AG09319 (cell line): ENCODE results near the gene ABCC4.
"Not testable (repeated sequence)": the region's sequence is repeated elsewhere in the genome, so short reads cannot be mapped to it uniquely, and the experiment has no call there.

Source experiments
- DNase-seq: peaks from one replicate; pipeline ENCODE4 v3.0.0-alpha.2; 2010; ENCODE audit warnings: low read depth; ENCODE audit errors: extremely low read depth
- CTCF ChIP-seq: IDR thresholded peaks from 2 replicates; pipeline ENCODE4 v1.5.1; 2011; ENCODE audit warnings: low read depth, mild to moderate bottlenecking, inconsistent platforms, low read length, moderate library complexity

Gene ABCC4

GRCh38 chr13:95193509-95194230, 107.6 kb downstream of the ABCC4 start:
- TF ChIP-seq CTCF: no peak
- DNase-seq: no peak

- TF ChIP-seq CTCF: no peak
- DNase-seq: no peak
Measured at GRCh38 chr13:95192998-95193397, 108.3 kb downstream of the ABCC4 start.

- not testable (repeated sequence) for DNase-seq
Measured at GRCh38 chr13:95192564-95192945, 108.7 kb downstream of the ABCC4 start.

GRCh38 chr13:95191821-95192563, 109.3 kb downstream of the ABCC4 start:
- DNase-seq: peak; percentile 41
- TF ChIP-seq CTCF: peak; percentile 99

DNA sequence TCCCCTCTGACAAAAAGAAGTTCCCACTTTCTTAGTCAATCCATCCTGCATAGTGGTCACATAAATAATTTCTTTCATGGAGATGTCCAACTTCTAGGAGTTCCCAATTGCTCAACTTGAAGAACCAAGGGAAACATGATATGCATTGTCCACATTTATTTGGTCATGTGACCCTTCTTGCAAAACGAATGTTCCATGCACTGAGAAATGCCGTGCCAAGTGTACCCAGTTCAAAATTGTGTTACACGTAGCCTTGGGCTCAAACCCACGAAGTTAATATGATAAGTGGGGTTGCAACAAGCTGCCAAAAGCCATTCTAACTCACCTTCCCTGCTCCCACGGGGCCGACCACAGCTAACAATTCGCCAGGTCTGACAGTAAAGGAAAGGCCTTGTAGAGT, 113.1 kb downstream of the ABCC4 start:
- TF ChIP-seq CTCF: no peak
- no peak for DNase-seq

DNA sequence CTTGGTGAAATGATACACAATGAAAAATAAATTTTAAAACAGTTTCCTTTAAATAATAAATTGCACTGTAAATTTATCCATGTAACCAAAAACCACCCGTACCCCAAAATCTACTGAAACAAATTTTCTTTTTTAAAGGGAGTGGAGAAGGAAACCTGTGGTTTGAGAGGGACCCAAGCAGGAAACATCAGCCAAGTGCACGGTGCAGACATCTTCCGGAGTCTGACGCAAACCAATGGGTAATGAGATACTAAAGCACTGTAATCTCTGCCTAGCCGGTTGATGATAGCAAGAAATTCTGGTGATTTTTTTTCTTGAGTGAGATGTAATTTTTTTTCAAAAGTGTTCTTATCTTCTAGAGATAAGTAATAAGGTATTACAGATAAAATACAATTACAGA, 115.4 kb downstream of the ABCC4 start:
- TF ChIP-seq CTCF: no peak
- DNase-seq: no peak

GRCh38 chr13:95185311-95185710, 115.9 kb downstream of the ABCC4 start:
- no peak for TF ChIP-seq CTCF
- no peak for DNase-seq
